GM21619 (cell line): Measurements from ENCODE around the gene DENND4B.

Source experiments
- ATAC-seq: cut with Tn5 transposase; IDR thresholded peaks from one replicate; pipeline ENCODE4 v1.9.1; 2021; ENCODE audit not compliant: unreplicated experiment

Gene DENND4B

GRCh38 chr1:153968972-153969371 is 22.5 kb upstream of the DENND4B start:
- no peak for ATAC-seq

GRCh38 chr1:153968408-153968807 is 21.9 kb upstream of the DENND4B start:
- ATAC-seq: no peak

GRCh38 chr1:153968000-153968363 is 21.5 kb upstream of the DENND4B start:
- ATAC-seq: no peak

- ATAC-seq: peak; percentile 76
Measured at GRCh38 chr1:153967107-153967999, 20.8 kb upstream of the DENND4B start, which contains the start of gene CREB3L4. Gene CREB3L4 (plus strand): TSS chr1:153967902. CDS start chr1:153968526, 624 bp downstream.

- no peak for ATAC-seq
Measured at GRCh38 chr1:153963850-153964331, 17.4 kb upstream of the DENND4B start.

- peak; percentile 38 for ATAC-seq
Measured at GRCh38 chr1:153963030-153963849, 16.7 kb upstream of the DENND4B start, which contains the start of gene SLC39A1. Gene SLC39A1 (minus strand): TSS chr1:153963537. CDS start chr1:153962715, 822 bp downstream.

- ATAC-seq: no peak
Measured at GRCh38 chr1:153962088-153963029, 15.8 kb upstream of the DENND4B start.

GRCh38 chr1:153961421-153961820 is 14.9 kb upstream of the DENND4B start:
- no peak for ATAC-seq

GRCh38 chr1:153960206-153960605 is 13.7 kb upstream of the DENND4B start:
- ATAC-seq: no peak

- no peak for ATAC-seq
Measured at GRCh38 chr1:153959454-153959853, 12.9 kb upstream of the DENND4B start.

- ATAC-seq: no peak
Measured at GRCh38 chr1:153958961-153959260, 12.4 kb upstream of the DENND4B start.

GRCh38 chr1:153958111-153958960 is 11.8 kb upstream of the DENND4B start, which contains the start of gene CRTC2:
Gene CRTC2 (minus strand): TSS chr1:153958612. CDS start chr1:153958497, 115 bp downstream.
- peak; percentile 72 for ATAC-seq

- peak; percentile 16 for ATAC-seq
Measured at GRCh38 chr1:153957744-153958110, 11.2 kb upstream of the DENND4B start.

- ATAC-seq: no peak
Measured at GRCh38 chr1:153956997-153957715, 10.6 kb upstream of the DENND4B start.

- no peak for ATAC-seq
Measured at GRCh38 chr1:153954826-153955225, 8.3 kb upstream of the DENND4B start.

- ATAC-seq: no peak
Measured at GRCh38 chr1:153953859-153954365, 7.4 kb upstream of the DENND4B start.

GRCh38 chr1:153951801-153952200 is 5.3 kb upstream of the DENND4B start:
- ATAC-seq: no peak

- ATAC-seq: no peak
Measured at GRCh38 chr1:153951183-153951582, 4.7 kb upstream of the DENND4B start.
